ENCODE results near the gene ERI2.

Gene ERI2

GRCh38 chr16:20753727-20754126 is 52.5 kb downstream of the ERI2 start (continued):
- TF ChIP-seq ZNF513 (tag by site-specific recombination; IDR thresholded peaks at IDR 0.05) (no peak), ZFP69B (tag by site-specific recombination; IDR thresholded peaks at IDR 0.05) (no peak), ZNF157 (tag by site-specific recombination; IDR thresholded peaks at IDR 0.05) (no peak), ZNF768 (tag by site-specific recombination; IDR thresholded peaks at IDR 0.05) (no peak), ZNF292 (tag by site-specific recombination; IDR thresholded peaks at IDR 0.05; ENCODE audit: borderline replicate concordance, low read depth) (no peak), ZNF37A (tag by site-specific recombination; IDR thresholded peaks at IDR 0.05) (no peak), ZNF707 (tag by site-specific recombination; IDR thresholded peaks at IDR 0.05) (no peak)

GRCh38 chr16:20750558-20750957 is 55.7 kb downstream of the ERI2 start:
- no peaks in the 10 kb centered on the region for H3K4me1 ChIP-seq (ENCODE audit: control insufficient read depth, insufficient read depth, low read length)
- no peak overlapping the region for H3K4me3 ChIP-seq (ENCODE audit: low read depth, low read length)
- TF ChIP-seq MZF1 (tag by site-specific recombination; IDR thresholded peaks at IDR 0.05; ENCODE audit: borderline replicate concordance) (no peak), ZNF341 (tag by site-specific recombination; IDR thresholded peaks at IDR 0.05; ENCODE audit: low read depth) (no peak), ZNF792 (tag by site-specific recombination; IDR thresholded peaks at IDR 0.05) (no peak), SCRT1 (tag by site-specific recombination; IDR thresholded peaks at IDR 0.05; ENCODE audit: borderline replicate concordance) (no peak), ZNF335 (tag by site-specific recombination; conservative IDR thresholded peaks at IDR 0.05) (no peak), SP2 (tag by site-specific recombination; IDR thresholded peaks at IDR 0.05) (no peak), ZSCAN18 (tag by site-specific recombination; IDR thresholded peaks at IDR 0.05) (no peak), ZBTB7A (tag by site-specific recombination; IDR thresholded peaks at IDR 0.05; ENCODE audit: low read depth) (no peak), ZNF701 (tag by site-specific recombination; IDR thresholded peaks at IDR 0.05) (no peak), SALL2 (tag by site-specific recombination; IDR thresholded peaks at IDR 0.05; ENCODE audit: borderline replicate concordance) (no peak), KLF7 (tag by site-specific recombination; IDR thresholded peaks at IDR 0.05; ENCODE audit: borderline replicate concordance) (no peak), ZNF214 (tag by site-specific recombination; IDR thresholded peaks at IDR 0.05; ENCODE audit: borderline replicate concordance) (no peak)
- no peaks in the 10 kb centered on the region for H3K36me3 ChIP-seq (ENCODE audit: control insufficient read depth in 2 of 2, insufficient read depth in 1 of 2, low read length in 2 of 2)
- no peak overlapping the region for H3K27ac ChIP-seq (ENCODE audit: extremely low read depth, low read depth, low read length)
- H3K9me3 ChIP-seq (ENCODE audit: control insufficient read depth, insufficient read depth, low read depth, low read length) = no peaks in the 10 kb centered on the region
- ChIA-PET POLR2A (no interaction called here), CTCF (interaction anchor here (1.0 kb wide), 1 partner anchor 9 kb away, joined by 3 read pairs; the partner anchor contains the start of gene THUMPD1)

GRCh38 chr16:20749474-20749873 is 56.8 kb downstream of the ERI2 start:
- Histone ChIP-seq H3K4me3 (ENCODE audit: low read depth, low read length) (no peak overlapping the region), H3K36me3 (ENCODE audit: control insufficient read depth in 2 of 2, insufficient read depth in 1 of 2, low read length in 2 of 2) (no peaks in the 10 kb centered on the region), H3K27ac (ENCODE audit: extremely low read depth, low read depth, low read length) (no peak overlapping the region), H3K9me3 (ENCODE audit: control insufficient read depth, insufficient read depth, low read depth, low read length) (no peaks in the 10 kb centered on the region), H3K4me1 (ENCODE audit: control insufficient read depth, insufficient read depth, low read length) (no peaks in the 10 kb centered on the region)
- no peak for TF ChIP-seq ZNF239 (tag by site-specific recombination; IDR thresholded peaks at IDR 0.05)
- no peak for TF ChIP-seq ZNF621 (tag by site-specific recombination; IDR thresholded peaks at IDR 0.05)
- TF ChIP-seq ZNF830 (tag by site-specific recombination; IDR thresholded peaks at IDR 0.05; ENCODE audit: low read depth) = no peak
- TF ChIP-seq ZNF658 (tag by site-specific recombination; IDR thresholded peaks at IDR 0.05) = no peak
- TF ChIP-seq KLF17 (tag by site-specific recombination; IDR thresholded peaks at IDR 0.05) = no peak
- TF ChIP-seq ZSCAN4 (tag by site-specific recombination; IDR thresholded peaks at IDR 0.05) = no peak
- no peak for TF ChIP-seq PRDM6 (tag by site-specific recombination; IDR thresholded peaks at IDR 0.05)
- POLR2A ChIA-PET = no interaction called here
- CTCF ChIA-PET = no interaction called here

Data from HEK293 (cell line).